K562 (cell line): ENCODE measurements around the gene MYO18B. TPM values are rescaled to one million over a fixed set of nuclear protein-coding genes. Genes with fewer than 3 reads are reported as not detected.

Experiments
- CTBP1 ChIP-seq: fragments of 450-650 bp; IDR thresholded peaks from 2 replicates; pipeline ENCODE4 v1.6.1; 2016; ENCODE audit warnings: borderline replicate concordance
- PTBP1 ChIP-seq: fragments of 200-400 bp; formaldehyde crosslinking; IDR thresholded peaks from 2 replicates; pipeline ENCODE4 v1.6.1; 2017; ENCODE audit warnings: low read depth, low read length
- ZBTB8A ChIP-seq: fragments of 450-650 bp; IDR thresholded peaks from 2 replicates; pipeline ENCODE4 v1.6.1; 2018; ENCODE audit warnings: mild to moderate bottlenecking, moderate library complexity; ENCODE audit not compliant: partially characterized antibody
- ZMIZ1 ChIP-seq, 2 experiments: fragments of 150-350 bp in 1 of 2; IDR thresholded peaks; 2 replicates each; pipeline ENCODE4 v1.6.1; 2012 to 2016; ENCODE audit warnings: low read depth in 2 of 2, low read length in 2 of 2, mild to moderate bottlenecking in 1 of 2, moderate library complexity in 1 of 2
- ZNF134 ChIP-seq: fragments of 250-450 bp; sonication (Bioruptor Pico); conservative IDR thresholded peaks from 2 replicates; pipeline ENCODE4 v1.4.0; 2020
- ZNF3 ChIP-seq: fragments of 250-450 bp; sonication (Bioruptor Pico); IDR thresholded peaks from 2 replicates; pipeline ENCODE4 v1.5.0; 2021; ENCODE audit warnings: mild to moderate bottlenecking, moderate library complexity
- ZNF766 ChIP-seq: fragments of 200-800 bp; sonication (Bioruptor generic); conservative IDR thresholded peaks from 2 replicates; pipeline ENCODE4 v1.6.1; 2016; ENCODE audit warnings: missing genetic modification characterization, missing compliant biosample characterization
- ZSCAN32 ChIP-seq: fragments of 450-650 bp; formaldehyde crosslinking; IDR thresholded peaks from 2 replicates; pipeline ENCODE4 v1.4.0; 2020; ENCODE audit warnings: mild to moderate bottlenecking, moderate library complexity
- polyA plus RNA-seq, 8 experiments: library from polyadenylated mRNA; depleted of rRNA in 4 of 8; stranded (reverse) in 5 of 8; unstranded in 3 of 8; fragments of >200 nt; fragmentation: Nextera tagmentation in 2 of 8; fragmentation: Illumina TruSeq in 1 of 8; extraction: Ambion mirVana in 2 of 8; extraction: Trizol in 1 of 8; gene quantifications; 2 replicates each; pipeline versions ENCODE4 v1.2.1 to v1.2.3, GENCODE V29; 2011 to 2014; ENCODE audit warnings: inconsistent platforms in 1 of 8, missing spikeins in 1 of 8
- total RNA-seq, 7 experiments: library from RNA; depleted of rRNA in 6 of 7; stranded (reverse); fragments of >200 nt in 6 of 7; fragmentation: Illumina TruSeq in 2 of 7; extraction: Trizol in 2 of 7; gene quantifications; 2 replicates each; pipeline versions ENCODE4 v1.2.1 to v1.2.3, GENCODE V29; 2011 to 2021; ENCODE audit warnings: low replicate concordance in 1 of 7
- TF ChIP-seq, protein P1 (sequence below): sonication (generic); formaldehyde crosslinking; IDR thresholded peaks from 2 replicates; pipeline ENCODE4 v1.8.0; 2022; ENCODE audit warnings: mild to moderate bottlenecking, missing genetic modification reagents
- TF ChIP-seq, protein P2 (sequence below): fragments of 450-650 bp; IDR thresholded peaks from 2 replicates; pipeline ENCODE4 v1.6.1; 2016; ENCODE audit warnings: mild to moderate bottlenecking, moderate library complexity

MYO18B gene
- total and polyA plus RNA-seq, 9 of the 15 experiments (the other 6 are each of a cell fraction or from before 2014, with no cell fraction given): 0.06 to 7.0 (median 4.3) TPM

DNA sequence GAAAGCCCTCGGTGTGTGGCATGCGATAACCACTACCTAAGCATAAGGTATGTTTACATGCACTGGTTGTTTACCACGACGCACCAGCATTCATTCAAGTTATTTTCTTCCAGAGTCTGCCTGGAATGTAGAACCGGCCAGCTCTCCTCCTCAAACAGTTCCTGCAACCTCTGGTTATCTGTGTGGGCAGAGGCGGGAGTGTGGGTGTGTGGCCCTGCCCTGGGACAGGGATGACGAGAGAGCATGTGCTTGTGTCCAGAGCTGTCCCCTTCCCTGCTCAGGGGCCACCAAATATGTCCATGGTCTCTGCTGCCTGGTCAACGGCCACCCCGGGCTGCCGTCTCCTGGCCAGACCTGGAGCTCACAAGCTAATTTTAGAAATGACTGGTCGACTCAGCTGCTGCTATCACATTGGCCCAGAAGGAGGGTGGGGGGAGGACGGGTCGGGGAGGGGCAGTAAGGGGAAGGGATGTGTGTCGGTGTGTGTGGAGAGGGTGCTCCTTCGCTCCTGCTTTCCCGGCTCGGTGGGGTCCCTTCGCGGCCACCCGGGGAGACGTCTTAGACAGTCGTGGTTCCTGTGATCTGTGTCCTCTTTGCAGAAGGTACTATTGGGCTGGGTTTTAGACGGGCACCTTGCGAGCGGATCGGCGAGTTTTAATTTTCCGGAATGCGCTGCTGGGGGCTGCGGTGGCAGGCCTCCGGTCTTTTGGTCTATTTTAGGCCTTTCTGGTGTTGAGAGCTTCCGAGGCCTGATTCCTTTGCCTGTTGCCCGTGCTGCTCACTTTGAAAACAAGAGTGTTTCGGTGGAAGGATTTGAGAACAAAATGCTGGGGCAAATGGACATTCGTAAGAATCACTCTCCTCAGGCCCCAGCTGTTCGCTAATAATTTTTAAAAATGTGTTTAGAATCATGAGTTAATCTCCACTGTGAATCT lies at the start of gene MYO18B (continued):
- TF ChIP-seq ZNF766 (CRISPR knock-in tag) (peak; percentile 69), ZNF134 (0 out of 2 replicates have a peak, but pooled peaks have one; percentile 27), PTBP1 (no peak), CTBP1 (peak; percentile 82; the same call in 1 of the 2 replicates), ZNF3 (CRISPR knock-in tag) (no peak), ZMIZ1 (IDR thresholded peaks at IDR 0.05; ENCODE audit: low read depth in 2 of 2, low read length in 2 of 2) (0 out of 4 replicates have a peak, but pooled peaks of 1 of the 2 experiments have one; percentile 30), ZBTB8A (no peak), ZSCAN32 (CRISPR knock-in tag) (no peak)
- TF ChIP-seq, protein P1, sequence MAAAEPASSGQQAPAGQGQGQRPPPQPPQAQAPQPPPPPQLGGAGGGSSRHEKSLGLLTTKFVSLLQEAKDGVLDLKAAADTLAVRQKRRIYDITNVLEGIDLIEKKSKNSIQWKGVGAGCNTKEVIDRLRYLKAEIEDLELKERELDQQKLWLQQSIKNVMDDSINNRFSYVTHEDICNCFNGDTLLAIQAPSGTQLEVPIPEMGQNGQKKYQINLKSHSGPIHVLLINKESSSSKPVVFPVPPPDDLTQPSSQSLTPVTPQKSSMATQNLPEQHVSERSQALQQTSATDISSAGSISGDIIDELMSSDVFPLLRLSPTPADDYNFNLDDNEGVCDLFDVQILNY (CRISPR knock-in tag): no peak
- TF ChIP-seq, protein P2, sequence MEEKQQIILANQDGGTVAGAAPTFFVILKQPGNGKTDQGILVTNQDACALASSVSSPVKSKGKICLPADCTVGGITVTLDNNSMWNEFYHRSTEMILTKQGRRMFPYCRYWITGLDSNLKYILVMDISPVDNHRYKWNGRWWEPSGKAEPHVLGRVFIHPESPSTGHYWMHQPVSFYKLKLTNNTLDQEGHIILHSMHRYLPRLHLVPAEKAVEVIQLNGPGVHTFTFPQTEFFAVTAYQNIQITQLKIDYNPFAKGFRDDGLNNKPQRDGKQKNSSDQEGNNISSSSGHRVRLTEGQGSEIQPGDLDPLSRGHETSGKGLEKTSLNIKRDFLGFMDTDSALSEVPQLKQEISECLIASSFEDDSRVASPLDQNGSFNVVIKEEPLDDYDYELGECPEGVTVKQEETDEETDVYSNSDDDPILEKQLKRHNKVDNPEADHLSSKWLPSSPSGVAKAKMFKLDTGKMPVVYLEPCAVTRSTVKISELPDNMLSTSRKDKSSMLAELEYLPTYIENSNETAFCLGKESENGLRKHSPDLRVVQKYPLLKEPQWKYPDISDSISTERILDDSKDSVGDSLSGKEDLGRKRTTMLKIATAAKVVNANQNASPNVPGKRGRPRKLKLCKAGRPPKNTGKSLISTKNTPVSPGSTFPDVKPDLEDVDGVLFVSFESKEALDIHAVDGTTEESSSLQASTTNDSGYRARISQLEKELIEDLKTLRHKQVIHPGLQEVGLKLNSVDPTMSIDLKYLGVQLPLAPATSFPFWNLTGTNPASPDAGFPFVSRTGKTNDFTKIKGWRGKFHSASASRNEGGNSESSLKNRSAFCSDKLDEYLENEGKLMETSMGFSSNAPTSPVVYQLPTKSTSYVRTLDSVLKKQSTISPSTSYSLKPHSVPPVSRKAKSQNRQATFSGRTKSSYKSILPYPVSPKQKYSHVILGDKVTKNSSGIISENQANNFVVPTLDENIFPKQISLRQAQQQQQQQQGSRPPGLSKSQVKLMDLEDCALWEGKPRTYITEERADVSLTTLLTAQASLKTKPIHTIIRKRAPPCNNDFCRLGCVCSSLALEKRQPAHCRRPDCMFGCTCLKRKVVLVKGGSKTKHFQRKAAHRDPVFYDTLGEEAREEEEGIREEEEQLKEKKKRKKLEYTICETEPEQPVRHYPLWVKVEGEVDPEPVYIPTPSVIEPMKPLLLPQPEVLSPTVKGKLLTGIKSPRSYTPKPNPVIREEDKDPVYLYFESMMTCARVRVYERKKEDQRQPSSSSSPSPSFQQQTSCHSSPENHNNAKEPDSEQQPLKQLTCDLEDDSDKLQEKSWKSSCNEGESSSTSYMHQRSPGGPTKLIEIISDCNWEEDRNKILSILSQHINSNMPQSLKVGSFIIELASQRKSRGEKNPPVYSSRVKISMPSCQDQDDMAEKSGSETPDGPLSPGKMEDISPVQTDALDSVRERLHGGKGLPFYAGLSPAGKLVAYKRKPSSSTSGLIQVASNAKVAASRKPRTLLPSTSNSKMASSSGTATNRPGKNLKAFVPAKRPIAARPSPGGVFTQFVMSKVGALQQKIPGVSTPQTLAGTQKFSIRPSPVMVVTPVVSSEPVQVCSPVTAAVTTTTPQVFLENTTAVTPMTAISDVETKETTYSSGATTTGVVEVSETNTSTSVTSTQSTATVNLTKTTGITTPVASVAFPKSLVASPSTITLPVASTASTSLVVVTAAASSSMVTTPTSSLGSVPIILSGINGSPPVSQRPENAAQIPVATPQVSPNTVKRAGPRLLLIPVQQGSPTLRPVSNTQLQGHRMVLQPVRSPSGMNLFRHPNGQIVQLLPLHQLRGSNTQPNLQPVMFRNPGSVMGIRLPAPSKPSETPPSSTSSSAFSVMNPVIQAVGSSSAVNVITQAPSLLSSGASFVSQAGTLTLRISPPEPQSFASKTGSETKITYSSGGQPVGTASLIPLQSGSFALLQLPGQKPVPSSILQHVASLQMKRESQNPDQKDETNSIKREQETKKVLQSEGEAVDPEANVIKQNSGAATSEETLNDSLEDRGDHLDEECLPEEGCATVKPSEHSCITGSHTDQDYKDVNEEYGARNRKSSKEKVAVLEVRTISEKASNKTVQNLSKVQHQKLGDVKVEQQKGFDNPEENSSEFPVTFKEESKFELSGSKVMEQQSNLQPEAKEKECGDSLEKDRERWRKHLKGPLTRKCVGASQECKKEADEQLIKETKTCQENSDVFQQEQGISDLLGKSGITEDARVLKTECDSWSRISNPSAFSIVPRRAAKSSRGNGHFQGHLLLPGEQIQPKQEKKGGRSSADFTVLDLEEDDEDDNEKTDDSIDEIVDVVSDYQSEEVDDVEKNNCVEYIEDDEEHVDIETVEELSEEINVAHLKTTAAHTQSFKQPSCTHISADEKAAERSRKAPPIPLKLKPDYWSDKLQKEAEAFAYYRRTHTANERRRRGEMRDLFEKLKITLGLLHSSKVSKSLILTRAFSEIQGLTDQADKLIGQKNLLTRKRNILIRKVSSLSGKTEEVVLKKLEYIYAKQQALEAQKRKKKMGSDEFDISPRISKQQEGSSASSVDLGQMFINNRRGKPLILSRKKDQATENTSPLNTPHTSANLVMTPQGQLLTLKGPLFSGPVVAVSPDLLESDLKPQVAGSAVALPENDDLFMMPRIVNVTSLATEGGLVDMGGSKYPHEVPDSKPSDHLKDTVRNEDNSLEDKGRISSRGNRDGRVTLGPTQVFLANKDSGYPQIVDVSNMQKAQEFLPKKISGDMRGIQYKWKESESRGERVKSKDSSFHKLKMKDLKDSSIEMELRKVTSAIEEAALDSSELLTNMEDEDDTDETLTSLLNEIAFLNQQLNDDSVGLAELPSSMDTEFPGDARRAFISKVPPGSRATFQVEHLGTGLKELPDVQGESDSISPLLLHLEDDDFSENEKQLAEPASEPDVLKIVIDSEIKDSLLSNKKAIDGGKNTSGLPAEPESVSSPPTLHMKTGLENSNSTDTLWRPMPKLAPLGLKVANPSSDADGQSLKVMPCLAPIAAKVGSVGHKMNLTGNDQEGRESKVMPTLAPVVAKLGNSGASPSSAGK: peak; percentile 94
